ENCODE data around the gene BCOR.

BCOR gene

GRCh38 chrX:40084471-40085101 is 13.2 kb downstream of the BCOR start:
- DNase-seq = no peak

GRCh38 chrX:40083979-40084359 is 13.8 kb downstream of the BCOR start:
- no peak for DNase-seq

DNA sequence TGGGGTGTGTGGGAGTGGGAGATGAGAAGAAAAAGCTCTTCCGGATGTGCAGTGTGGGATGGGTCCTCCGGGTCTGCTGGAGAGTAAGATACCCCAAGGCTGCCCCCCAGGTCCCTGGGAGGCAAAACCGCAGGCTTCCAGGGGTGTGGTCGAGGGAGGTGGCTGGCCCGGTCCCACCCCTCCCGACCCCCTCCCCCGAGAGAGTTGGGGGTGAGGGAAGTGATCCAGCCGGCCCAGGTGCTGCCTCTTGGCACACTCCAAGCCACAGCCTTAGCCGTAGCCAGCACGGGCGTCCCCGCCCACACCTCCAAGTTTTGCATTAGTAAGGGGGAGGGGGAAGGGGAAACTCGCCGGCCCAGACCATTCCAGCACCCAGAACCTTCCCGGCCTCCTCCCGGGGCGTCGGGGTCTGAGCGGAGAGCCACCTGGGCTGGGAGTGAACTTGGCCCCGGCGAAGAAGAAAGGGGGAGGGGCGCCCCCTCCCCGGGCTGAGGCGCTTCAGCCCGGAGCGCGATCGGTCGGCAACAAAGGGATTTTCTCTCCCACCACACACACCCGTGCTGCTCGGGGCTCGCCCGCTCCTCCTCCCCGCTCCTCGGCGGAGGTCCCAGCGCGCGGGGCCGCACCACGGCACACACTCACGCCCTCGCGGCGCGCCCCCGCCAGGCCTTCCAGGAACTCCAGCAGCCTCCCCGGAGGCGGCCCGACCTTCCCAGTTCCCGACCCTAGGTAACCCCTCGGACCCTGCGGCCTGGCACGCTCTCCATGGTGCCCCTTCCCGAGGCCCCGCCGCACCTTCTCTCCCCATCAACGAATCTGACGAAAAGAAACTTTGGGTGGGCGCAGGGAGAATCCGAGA is 14.4 kb downstream of the BCOR start:
- DNase-seq = no peak

DNA sequence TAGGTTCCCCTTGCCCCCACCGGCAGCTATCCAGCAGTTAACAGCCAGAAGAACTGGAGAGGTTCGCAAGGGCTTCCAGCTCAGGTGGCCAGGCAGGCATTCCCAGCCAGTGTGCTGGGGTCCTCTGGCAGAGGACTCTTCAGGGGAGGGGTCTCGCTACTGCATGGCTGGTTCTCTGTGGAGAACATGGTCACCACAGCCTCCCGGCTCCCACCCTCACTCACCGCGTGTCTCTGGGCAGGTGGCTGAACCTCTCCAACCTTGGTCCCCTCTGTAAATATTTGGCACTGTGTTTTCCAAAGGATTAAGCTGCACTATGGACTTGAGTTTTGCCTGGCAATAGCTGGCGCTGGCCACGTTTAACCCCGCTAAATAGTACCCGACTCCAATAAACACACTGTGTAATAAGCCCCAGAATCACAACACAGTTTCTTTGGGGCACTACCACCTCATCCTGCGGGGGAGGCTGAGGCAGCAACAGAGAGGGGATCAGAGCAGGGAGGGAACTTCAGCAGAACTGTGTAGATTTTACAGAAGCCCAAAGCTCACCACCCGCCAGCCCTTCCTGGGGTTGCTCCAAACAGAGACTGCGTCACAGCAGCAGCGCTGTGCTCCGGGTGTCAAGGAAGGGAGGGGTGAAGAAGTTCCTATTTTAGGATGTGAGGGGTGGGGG is 15.2 kb downstream of the BCOR start:
- no peak for DNase-seq

- no peak for DNase-seq
Observed at GRCh38 chrX:40081679-40082068, 16.1 kb downstream of the BCOR start.

DNA sequence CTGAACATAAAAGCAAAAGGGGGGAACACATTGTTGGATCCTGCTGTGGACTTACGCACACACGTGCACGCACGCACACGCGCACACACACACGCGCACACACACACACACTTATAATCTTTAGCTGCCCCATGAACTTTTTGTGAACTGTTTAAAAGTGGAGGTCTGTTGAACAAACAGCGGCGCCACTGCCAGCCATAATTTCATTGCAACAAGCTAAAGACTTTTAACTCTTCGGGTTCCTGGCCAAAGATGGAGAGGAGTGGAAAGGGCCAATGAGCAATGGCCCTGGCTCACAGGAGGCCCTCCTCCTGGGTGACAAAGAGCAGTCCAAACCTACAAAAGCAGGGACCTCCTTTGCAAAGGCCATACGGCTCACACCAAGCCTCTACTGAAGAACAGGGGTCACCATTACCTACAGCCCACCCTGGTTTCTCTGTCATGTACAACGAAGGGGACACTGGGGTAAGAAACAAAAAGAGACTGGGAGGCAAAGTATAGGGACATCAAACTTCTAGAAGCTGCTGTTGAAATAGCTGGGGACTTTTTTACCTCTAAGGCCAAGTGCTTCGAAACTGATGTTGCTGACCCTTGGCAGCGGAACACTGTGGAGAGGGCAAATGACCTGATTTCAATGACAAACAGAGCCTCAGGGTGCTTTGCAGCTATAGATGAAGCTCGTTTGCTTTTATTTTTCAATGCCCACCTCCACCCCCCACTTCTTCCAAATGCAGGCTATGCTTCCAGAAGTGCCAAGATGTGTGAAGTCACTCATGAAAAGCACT is 16.7 kb downstream of the BCOR start:
- no peak for DNase-seq

DNA sequence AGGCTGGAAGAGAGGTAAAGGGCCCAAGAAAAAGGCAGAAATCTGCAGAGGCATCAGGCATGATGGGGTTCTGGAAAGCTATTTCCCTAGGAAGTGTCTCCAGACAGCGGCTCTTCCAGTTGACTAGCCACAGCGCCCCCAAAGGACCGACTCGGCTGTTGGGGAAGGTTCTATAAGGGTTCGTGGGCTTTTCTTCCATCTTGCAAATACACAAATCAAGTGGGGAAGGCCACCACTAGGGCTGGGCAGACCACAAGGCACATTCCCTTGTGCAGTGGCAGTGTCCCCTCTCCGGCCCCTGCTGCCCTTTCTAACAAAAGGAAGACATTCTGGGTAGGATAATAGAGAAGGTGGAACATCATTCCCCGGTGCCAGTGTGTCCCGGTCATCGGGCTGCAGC is 18.2 kb downstream of the BCOR start:
- DNase-seq = no peak

DNA sequence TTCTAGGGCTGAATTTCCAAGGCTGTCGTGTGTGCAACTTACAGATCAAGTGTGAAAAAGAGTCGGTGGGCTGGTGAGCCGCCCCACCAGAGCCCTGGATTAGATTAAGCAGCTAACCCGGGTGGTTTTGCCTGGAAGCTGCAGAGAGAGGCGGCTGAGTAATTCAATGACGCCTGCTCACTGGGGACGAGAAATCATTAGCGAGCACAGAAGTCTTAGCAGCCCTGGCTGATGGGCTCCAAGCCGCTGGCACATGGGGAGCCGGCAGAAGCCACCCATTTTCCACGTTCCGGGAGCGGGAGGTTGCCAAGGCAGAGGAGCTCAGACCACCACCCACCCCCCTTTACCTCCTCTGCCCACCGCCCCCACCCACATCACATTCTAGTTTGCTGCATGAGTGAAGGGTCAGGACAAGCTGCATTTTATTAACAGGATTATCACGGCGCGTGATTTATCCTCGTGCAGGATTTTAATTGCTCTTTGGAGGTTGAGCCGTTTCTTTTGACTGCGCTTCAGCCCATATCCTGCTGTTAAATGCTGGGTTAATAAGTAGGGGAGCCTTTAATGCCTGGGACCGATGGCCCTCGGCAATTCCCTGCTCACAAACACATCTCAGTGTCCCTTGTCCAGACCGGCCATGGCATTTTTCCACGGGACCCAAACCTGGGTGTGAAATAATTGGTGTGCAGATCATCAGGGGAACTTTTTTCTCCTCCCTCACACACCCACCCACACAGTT is 19.1 kb downstream of the BCOR start:
- no peak for DNase-seq

- DNase-seq = no peak
Observed at GRCh38 chrX:40077906-40078305, 19.9 kb downstream of the BCOR start.

- DNase-seq = no peak
Observed at GRCh38 chrX:40076750-40077575, 20.8 kb downstream of the BCOR start.

DNA sequence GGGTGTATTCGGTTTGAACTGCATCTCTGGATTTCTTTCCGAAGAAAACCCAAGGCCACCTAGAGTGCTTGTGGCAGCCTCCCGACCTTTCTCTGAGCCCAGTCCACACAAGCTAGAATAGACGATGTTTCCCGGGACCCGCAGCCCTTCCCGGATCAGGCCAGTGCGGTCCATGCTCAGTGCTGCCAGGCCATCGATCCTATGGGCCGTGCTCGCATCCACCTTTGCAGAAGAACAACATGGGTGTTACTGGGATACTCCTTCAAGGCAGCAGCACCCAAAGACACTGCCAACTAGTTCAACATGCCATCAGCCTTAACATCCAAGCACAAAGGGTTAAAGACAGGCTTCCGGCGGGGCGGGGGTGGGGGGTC is 22.8 kb downstream of the BCOR start:
- DNase-seq = no peak

GRCh38 chrX:40074080-40074958 is 23.4 kb downstream of the BCOR start:
- DNase-seq = no peak

GRCh38 chrX:40073439-40074054 is 24.2 kb downstream of the BCOR start:
- DNase-seq = no peak

DNA sequence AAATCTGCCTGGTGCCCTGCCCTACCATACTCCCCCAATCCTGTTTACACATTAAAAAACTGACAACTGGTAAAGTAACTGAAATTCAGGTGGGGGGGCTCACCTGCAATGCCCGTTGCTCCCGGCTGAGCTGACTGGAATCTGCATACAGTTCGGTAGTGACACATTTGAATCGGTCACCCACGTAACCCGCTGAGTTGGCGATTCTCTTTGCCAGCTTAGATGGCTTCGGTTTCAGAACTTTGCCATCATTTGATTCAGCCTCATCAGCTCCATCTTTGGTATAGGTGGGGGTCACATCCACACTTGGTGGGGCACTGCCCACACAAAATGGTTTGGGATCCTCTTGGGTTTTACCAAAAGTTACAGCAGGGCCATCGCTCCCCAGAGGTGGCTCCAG is 25.5 kb downstream of the BCOR start:
- DNase-seq = no peak

DNA sequence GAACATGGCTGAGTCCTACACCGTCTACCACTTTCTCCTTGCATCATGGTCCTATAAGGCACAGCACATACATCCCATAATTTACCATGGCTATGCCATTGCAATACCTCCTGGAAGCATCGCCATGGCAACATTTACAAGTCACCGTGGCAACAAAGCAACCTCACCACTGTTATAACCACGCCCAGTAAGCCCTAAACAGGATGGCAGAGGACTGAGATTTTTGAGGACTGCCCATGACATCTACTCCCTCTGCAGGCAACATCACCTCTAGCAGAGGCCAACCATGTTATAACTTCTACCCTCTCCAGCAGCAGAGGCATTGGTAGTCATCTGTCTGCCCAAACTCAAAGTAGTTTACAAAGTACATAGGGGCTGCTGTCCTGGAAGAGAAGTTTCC is 29.7 kb downstream of the BCOR start:
- peak in 1 of 5 experiments; percentile 74 for DNase-seq

DNA sequence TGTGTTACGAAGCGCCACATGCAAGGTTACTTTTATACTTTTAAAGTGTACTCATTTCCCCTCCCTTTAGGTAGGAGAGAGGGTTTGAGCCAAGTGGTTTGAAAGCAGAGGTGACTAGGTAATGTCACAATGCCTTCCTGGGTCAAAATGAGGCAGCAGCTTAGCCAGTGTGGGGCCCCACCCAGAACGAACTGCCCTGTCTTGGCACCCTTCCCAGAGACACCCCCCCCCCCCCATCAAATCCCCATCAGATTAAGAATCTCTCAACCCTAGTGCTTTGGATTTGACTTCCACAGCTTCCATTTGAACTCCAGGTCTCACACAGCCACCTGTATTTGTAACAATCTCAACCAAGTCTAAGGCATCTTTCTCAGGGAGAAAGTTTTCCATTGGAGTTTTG is 31.1 kb downstream of the BCOR start:
- DNase-seq = no peak

DNA sequence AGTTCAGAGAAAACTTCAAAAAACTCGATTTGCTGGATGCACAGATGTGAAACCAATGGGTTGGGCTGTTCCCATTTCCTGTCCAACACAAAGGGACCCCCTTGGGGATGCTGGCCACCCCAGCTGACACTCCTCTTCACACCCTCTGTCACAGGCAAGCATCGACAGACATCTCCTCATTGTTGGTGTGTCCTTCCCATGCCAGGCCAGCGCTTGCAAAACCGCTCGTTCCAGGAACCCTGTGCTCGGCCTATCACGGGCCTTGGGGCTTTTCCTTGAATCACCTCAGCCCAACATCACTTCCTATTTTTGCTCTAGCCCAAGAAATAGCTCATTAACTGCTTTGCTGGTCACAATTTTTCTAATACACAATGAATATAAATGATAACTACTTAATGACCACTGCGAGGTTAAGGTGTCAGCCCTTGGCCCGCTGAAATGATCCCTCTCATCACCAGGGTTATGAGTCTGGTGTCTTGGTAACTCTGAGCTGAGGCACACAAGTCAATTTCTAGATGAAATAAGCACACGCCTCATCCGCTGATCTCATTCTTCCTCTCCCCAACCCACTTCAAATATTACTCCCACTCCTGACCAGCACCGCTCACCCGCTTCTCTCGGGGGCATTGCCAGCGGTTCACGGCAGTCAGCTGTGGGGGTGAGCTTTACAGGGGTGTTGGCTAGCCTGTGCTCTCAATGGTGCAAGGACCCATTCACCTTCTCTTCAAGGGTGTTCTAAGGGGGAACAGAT is 32.3 kb downstream of the BCOR start:
- peak in 1 of 5 experiments; percentile 28 for DNase-seq

DNA sequence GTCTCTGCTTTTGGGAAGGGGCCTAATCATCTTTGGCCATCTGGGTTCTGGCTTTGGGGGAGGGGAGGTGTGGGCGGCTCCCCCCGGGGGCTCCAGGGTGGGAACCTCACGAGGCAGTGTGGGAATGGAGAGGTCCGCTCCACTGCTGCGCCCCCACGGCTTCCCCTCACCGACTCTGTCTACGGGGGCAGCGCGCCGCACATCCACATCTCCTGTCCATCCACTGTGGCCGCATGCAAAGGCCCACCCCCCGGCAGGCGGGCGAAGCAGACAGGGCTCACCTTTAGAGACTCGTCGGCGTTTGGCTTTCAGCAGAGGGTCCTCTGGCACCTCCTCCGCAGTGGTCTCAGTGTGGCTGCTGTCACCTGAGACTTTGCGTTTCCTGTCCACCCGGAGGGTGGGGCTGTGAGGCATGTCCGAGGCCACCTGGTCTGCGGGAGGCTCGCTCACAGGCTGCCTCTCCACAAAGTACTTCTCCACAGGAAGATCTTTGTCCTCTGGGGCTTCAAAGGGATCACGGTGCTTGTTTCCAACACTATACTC is 33.6 kb downstream of the BCOR start:
- DNase-seq = no peak

DNA sequence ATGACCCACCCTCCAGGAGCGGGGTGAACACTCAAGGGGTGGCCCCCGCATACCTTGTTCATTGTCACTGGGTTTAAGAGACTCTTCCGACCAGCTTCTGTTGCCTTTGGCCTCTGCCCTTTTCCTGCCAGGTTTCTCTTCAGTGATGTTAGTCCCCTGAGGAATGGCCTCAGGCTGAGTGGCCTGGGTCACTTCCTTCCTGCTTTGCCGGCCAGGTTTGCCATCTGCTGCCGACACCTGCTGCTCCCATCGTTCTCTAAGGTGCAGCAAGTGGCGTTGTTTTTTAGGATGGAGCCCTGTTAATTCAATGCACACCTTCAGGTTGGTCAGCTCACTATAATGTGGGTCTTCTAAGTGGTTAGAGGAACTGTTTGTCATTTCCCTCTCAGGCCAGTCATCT is 34.2 kb downstream of the BCOR start:
- no peak for DNase-seq

All from T-helper 2 cell (primary cell).